Measurements from ENCODE around the gene APOC3. TPM values are rescaled to one million over a fixed set of nuclear protein-coding genes. Genes with fewer than 3 reads are reported as not detected.
A peak's percentile ranks its signal among the peaks of the same experiment; 100 is the strongest.

The APOC3 gene
- total and polyA plus RNA-seq, 10 of the 15 experiments (the other 5 are each of a cell fraction or from before 2014, with no cell fraction given), result 1.9 TPM; not detected in 9

DNA sequence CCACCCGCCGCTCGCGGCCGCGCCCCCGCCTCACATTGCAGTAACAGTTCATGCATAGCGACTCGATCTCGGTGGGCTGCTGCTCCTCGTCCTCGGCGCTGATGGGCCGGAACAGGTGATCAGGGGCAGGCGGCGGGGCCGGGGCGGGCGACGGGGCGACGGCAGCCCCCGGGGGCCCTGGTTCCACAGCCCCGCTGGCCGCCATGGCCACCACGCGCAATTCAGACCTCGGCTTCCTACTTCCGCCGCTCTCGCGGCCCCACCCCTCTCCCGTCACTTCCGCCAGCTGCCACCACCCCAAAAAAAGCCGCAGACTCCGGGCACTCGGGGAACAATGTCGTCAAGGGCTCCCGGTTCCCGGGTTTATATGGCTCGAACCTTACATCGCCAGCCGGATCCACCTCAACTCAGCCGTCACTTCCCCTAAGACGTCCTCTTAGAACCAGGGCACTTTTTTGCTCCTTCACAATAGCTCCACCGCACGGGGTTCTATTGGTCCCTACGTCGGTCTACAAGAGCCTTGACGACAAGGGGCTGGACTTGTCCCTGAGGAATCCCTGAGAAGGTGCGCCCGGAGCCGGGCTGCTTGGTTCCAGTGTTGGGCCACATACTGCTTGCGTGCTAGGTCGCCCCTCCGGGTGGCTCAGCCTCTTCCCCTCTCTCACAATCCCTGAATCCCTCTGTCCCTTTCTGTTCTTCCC, 41.8 kb upstream of the APOC3 start, which contains the start of gene ZPR1 (continued):
- TF ChIP-seq, protein P1, sequence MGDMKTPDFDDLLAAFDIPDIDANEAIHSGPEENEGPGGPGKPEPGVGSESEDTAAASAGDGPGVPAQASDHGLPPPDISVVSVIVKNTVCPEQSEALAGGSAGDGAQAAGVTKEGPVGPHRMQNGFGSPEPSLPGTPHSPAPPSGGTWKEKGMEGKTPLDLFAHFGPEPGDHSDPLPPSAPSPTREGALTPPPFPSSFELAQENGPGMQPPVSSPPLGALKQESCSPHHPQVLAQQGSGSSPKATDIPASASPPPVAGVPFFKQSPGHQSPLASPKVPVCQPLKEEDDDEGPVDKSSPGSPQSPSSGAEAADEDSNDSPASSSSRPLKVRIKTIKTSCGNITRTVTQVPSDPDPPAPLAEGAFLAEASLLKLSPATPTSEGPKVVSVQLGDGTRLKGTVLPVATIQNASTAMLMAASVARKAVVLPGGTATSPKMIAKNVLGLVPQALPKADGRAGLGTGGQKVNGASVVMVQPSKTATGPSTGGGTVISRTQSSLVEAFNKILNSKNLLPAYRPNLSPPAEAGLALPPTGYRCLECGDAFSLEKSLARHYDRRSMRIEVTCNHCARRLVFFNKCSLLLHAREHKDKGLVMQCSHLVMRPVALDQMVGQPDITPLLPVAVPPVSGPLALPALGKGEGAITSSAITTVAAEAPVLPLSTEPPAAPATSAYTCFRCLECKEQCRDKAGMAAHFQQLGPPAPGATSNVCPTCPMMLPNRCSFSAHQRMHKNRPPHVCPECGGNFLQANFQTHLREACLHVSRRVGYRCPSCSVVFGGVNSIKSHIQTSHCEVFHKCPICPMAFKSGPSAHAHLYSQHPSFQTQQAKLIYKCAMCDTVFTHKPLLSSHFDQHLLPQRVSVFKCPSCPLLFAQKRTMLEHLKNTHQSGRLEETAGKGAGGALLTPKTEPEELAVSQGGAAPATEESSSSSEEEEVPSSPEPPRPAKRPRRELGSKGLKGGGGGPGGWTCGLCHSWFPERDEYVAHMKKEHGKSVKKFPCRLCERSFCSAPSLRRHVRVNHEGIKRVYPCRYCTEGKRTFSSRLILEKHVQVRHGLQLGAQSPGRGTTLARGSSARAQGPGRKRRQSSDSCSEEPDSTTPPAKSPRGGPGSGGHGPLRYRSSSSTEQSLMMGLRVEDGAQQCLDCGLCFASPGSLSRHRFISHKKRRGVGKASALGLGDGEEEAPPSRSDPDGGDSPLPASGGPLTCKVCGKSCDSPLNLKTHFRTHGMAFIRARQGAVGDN (IDR thresholded peaks at IDR 0.05), result peak; percentile 34; the same call in 1 of the 2 replicates
- TF ChIP-seq CREM (IDR thresholded peaks at IDR 0.05; ENCODE audit: low read depth) (peak; percentile 80; the same call in 1 of the 2 replicates), SMAD5 (IDR thresholded peaks at IDR 0.05; ENCODE audit: low read depth) (0 out of 2 replicates have a peak, but pooled peaks have one; percentile 66), NFYB (IDR thresholded peaks at IDR 0.05; ENCODE audit: insufficient read depth, low read depth, low read length) (0 out of 2 replicates have a peak, but pooled peaks have one; percentile 35), MTA2 (IDR thresholded peaks at IDR 0.05; ENCODE audit: low read depth) (peak; percentile 33; the same call in 1 of the 2 replicates), STAT3 (IDR thresholded peaks at IDR 0.05; ENCODE audit: low read depth, low read length) (no peak), ESRRA (IDR thresholded peaks at IDR 0.05; ENCODE audit: low read length) (no peak), ZNF384 (IDR thresholded peaks at IDR 0.05; ENCODE audit: borderline replicate concordance, low read depth, low read length) (peak; percentile 32; the same call in 1 of the 2 replicates), RBBP5 (conservative IDR thresholded peaks at IDR 0.05) (no peak), PML (IDR thresholded peaks at IDR 0.05; ENCODE audit: low read length) (peak; percentile 64; the same call in 1 of the 2 replicates), DPF2 (IDR thresholded peaks at IDR 0.05) (no peak), FOXK2 (IDR thresholded peaks at IDR 0.05) (no peak)
- TF ChIP-seq, protein P2, sequence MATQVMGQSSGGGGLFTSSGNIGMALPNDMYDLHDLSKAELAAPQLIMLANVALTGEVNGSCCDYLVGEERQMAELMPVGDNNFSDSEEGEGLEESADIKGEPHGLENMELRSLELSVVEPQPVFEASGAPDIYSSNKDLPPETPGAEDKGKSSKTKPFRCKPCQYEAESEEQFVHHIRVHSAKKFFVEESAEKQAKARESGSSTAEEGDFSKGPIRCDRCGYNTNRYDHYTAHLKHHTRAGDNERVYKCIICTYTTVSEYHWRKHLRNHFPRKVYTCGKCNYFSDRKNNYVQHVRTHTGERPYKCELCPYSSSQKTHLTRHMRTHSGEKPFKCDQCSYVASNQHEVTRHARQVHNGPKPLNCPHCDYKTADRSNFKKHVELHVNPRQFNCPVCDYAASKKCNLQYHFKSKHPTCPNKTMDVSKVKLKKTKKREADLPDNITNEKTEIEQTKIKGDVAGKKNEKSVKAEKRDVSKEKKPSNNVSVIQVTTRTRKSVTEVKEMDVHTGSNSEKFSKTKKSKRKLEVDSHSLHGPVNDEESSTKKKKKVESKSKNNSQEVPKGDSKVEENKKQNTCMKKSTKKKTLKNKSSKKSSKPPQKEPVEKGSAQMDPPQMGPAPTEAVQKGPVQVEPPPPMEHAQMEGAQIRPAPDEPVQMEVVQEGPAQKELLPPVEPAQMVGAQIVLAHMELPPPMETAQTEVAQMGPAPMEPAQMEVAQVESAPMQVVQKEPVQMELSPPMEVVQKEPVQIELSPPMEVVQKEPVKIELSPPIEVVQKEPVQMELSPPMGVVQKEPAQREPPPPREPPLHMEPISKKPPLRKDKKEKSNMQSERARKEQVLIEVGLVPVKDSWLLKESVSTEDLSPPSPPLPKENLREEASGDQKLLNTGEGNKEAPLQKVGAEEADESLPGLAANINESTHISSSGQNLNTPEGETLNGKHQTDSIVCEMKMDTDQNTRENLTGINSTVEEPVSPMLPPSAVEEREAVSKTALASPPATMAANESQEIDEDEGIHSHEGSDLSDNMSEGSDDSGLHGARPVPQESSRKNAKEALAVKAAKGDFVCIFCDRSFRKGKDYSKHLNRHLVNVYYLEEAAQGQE (IDR thresholded peaks at IDR 0.05; ENCODE audit: low read depth, low read length), result no peak
- TF ChIP-seq, protein P3, sequence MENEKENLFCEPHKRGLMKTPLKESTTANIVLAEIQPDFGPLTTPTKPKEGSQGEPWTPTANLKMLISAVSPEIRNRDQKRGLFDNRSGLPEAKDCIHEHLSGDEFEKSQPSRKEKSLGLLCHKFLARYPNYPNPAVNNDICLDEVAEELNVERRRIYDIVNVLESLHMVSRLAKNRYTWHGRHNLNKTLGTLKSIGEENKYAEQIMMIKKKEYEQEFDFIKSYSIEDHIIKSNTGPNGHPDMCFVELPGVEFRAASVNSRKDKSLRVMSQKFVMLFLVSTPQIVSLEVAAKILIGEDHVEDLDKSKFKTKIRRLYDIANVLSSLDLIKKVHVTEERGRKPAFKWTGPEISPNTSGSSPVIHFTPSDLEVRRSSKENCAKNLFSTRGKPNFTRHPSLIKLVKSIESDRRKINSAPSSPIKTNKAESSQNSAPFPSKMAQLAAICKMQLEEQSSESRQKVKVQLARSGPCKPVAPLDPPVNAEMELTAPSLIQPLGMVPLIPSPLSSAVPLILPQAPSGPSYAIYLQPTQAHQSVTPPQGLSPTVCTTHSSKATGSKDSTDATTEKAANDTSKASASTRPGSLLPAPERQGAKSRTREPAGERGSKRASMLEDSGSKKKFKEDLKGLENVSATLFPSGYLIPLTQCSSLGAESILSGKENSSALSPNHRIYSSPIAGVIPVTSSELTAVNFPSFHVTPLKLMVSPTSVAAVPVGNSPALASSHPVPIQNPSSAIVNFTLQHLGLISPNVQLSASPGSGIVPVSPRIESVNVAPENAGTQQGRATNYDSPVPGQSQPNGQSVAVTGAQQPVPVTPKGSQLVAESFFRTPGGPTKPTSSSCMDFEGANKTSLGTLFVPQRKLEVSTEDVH (IDR thresholded peaks at IDR 0.05; ENCODE audit: low read depth, partially characterized antibody), result no peak
- TF ChIP-seq, protein P4, sequence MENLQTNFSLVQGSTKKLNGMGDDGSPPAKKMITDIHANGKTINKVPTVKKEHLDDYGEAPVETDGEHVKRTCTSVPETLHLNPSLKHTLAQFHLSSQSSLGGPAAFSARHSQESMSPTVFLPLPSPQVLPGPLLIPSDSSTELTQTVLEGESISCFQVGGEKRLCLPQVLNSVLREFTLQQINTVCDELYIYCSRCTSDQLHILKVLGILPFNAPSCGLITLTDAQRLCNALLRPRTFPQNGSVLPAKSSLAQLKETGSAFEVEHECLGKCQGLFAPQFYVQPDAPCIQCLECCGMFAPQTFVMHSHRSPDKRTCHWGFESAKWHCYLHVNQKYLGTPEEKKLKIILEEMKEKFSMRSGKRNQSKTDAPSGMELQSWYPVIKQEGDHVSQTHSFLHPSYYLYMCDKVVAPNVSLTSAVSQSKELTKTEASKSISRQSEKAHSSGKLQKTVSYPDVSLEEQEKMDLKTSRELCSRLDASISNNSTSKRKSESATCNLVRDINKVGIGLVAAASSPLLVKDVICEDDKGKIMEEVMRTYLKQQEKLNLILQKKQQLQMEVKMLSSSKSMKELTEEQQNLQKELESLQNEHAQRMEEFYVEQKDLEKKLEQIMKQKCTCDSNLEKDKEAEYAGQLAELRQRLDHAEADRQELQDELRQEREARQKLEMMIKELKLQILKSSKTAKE (IDR thresholded peaks at IDR 0.05; ENCODE audit: low read depth, poor library complexity, severe bottlenecking), result no peak
- TF ChIP-seq, protein P5, sequence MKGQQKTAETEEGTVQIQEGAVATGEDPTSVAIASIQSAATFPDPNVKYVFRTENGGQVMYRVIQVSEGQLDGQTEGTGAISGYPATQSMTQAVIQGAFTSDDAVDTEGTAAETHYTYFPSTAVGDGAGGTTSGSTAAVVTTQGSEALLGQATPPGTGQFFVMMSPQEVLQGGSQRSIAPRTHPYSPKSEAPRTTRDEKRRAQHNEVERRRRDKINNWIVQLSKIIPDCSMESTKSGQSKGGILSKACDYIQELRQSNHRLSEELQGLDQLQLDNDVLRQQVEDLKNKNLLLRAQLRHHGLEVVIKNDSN (IDR thresholded peaks at IDR 0.05; ENCODE audit: borderline replicate concordance, extremely low read length, insufficient read depth, low read depth, low read length), result no peak
